HG03045 (cell line): Measurements from ENCODE around the gene TEKT5.
"Not testable (repeated sequence)": the region's sequence is repeated elsewhere in the genome, so short reads cannot be mapped to it uniquely, and the experiment has no call there.

Experiments used
- ATAC-seq: cut with Tn5 transposase; IDR thresholded peaks from one replicate; pipeline ENCODE4 v1.9.1; 2021; ENCODE audit warnings: mild to moderate bottlenecking, moderate library complexity; ENCODE audit not compliant: unreplicated experiment

TEKT5 gene

DNA sequence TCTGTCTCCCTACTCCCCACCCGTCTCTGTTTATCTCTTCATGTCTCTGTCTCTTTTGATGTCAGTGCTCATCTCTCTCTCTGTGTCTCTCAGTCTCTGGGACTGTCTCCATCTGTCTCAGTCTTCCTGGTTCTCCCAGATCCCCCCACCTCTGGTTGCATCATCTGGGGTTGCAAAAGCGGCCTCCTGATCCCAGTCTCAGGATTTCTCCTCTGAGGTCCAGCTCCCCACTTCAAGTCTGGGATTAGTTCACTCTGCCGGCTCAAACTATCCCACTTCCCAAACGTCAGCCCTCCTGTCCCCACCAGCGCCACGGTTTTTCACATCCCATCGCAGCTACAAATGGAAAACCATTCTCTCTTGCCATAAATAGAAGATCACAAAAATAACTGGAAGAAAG is 9.0 kb downstream of the TEKT5 start:
- no peak for ATAC-seq

- no peak for ATAC-seq
Measured at GRCh38 chr16:10684511-10685151, 10.1 kb downstream of the TEKT5 start.

DNA sequence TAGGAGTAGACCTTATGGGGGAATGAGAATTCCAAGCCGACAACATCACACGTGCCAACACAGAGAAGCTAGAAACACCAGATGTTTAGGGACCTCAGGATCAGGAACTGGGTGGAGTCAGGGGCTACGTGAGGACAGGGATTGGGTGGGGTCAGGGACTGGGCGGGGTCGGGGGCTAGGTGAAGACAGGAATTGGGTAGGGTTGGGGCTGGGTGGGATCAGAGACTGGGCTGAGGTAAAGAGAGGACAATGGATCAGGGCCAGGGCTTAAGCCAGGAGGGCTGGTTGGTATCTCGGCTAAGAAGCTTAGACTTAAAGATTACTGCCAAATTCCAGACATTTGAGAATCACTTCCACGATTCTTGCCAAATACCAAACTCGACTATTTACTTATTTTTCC is 11.6 kb downstream of the TEKT5 start:
- ATAC-seq, result no peak

DNA sequence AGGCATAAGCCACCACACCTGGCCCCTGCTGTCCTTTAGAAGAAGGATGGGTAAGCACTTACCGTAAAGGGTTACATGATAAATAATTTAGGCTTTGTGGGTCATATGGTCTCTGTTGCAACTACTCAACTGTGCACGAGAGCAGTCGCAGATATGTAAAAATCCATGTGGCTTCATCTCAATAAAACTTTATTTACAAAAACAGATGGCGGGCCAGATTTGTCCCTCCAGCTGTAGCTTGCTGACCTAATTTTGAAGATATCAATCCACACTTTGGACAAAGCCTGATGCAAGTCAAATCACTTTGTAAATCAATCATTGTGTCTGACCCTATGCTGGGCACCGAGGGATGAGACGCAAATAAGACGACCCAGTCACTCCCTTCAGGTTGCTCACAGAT is 12.1 kb downstream of the TEKT5 start:
- ATAC-seq, result no peak

DNA sequence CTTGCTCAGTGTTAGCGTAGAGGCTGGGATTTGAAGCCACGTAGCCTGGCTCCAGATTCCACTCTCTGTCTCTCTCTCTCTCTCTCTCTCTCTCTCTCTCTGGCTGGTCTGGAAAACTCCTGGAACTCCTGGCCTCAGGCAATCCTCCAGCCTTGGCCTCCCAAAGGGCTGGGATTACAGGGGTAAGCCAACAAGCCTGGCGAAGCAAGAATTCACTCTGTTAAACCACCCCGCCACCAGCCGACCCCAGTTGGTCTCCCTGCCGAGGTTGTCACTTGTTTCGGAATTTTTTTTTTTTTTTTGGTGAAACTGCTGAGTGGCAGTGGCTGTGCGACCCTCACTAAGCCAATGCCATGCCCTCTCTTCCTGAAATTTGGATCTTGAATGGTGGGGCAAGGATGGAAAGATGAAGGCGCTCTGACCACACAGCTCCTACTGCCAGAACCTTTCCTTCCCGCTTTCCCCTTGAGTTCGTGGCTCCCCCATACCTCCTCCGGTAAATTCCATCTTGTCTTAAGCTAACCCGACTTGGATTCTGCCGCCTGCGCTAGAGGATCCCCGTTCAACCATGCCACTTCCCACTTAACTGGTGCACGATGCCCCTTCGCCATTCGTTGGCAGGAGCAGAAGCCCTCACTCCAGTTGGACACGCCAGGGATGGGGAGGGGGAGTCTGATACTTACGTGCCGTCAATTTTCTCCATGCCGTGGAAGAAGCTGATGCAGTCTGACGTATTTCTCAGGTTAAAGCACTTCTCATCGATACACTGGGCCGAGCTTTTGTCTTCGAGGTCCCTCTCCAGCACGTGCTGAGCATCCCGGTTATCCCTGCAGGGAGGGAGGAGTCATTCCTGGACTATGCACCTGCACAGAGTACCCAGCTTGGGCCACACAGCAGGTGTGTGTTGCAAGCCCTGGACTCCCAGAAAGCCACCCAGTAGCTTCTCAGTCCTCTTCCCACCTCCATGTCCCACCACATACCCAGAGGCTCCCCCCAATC is 13.1 kb downstream of the TEKT5 start:
- ATAC-seq, result no peak

DNA sequence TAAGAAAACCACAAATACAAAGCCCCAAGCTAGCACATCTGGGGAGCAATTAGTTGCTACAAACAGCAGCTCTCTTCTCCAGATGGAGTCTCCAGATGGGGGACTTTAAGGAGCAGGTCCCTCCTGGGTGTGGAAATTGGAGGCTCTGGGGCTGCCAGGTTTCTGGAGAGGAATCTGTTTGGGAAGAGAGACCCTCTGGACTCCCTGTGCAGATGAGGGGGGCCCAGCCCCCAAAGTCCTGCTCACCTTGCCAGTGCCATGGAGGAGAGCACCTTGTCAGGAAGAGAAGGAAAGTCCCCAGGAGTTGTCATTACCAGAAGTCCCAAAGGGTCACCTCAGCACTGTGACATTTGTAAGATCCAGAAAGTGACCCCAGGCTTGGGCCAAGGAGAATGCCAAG is 14.8 kb downstream of the TEKT5 start:
- no peak for ATAC-seq

- ATAC-seq, result not testable (repeated sequence)
Measured at GRCh38 chr16:10679441-10679840, 15.3 kb downstream of the TEKT5 start.

- no peak for ATAC-seq
Measured at GRCh38 chr16:10678655-10679054, 16.1 kb downstream of the TEKT5 start.

DNA sequence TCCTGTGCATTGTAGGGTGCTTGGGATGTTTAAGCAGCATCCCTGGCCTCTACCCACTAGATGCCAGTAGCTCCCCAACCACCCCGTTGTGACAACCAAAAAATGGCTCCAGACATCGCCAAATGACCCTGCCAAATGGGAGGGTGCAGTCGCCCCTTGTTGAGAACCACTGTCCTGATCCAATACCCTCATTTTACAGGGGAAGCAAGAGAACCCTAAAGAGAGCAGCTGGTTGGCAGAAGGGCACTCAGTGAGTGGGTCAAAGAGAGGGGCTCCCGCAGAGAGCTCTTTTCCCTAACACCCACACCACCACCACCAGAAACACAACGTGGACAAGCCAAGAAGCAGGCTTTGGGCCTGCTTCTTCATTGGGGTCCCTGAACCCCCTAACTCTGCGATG is 18.4 kb downstream of the TEKT5 start:
- ATAC-seq, result no peak

DNA sequence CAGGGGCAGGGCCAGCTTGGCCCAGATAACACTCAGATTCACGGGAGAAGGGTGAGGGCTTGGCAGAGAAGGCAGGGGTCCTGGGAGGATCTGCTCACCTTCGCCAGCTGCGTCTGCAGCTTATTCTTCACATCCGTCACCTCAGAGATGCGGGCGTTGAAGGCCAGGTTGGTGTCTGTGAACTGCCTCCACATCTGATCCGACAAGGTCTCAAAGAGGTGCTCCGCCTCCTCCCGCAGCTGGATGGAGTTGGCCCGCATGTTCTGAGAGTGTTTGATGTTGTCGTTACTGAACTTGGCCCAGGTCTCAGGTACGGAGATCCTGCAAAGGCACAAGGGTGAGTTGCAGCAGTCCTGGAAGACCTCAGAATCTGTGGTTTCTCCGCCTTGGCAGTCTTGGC is 18.9 kb downstream of the TEKT5 start:
- ATAC-seq, result no peak

GRCh38 chr16:10675216-10675615 is 19.5 kb downstream of the TEKT5 start:
- ATAC-seq, result no peak

DNA sequence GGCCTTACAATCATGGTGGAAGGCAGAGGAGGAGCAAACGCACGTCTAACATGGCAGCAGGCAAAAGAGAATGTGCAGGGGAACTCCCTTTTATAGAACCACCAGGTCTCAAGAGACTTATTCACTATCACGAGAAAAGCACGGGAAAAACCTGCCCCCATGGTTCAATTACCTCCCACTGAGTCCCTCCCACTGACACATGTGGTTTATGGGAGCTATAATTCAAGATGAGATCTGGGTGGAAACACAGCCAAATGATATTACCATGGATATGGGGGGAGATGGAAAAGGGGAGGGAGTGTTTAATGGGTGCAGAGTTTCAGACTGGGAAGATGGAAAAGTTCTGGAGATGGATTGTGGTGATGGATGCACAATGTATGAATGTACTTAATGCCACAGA is 23.0 kb downstream of the TEKT5 start:
- ATAC-seq, result no peak

DNA sequence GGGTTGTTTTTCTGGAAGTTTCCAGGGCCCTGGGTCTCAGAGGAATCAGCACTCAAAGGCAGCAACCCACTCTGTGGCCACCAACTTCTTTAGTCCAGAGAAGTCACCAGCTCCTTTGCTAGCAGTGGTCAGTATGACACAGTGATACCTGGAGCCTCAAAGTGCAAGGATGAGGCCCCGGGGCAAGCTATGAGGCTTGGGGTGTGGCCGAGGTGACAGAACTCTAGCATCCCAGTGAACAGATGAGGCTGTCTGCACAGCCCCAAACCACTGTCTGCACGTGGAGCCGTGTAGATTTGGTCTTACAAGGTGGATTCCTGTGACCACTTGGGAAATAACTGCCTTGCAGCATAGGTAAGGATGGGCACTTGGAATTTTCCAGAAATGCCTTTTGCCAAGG is 24.9 kb downstream of the TEKT5 start:
- ATAC-seq, result no peak

DNA sequence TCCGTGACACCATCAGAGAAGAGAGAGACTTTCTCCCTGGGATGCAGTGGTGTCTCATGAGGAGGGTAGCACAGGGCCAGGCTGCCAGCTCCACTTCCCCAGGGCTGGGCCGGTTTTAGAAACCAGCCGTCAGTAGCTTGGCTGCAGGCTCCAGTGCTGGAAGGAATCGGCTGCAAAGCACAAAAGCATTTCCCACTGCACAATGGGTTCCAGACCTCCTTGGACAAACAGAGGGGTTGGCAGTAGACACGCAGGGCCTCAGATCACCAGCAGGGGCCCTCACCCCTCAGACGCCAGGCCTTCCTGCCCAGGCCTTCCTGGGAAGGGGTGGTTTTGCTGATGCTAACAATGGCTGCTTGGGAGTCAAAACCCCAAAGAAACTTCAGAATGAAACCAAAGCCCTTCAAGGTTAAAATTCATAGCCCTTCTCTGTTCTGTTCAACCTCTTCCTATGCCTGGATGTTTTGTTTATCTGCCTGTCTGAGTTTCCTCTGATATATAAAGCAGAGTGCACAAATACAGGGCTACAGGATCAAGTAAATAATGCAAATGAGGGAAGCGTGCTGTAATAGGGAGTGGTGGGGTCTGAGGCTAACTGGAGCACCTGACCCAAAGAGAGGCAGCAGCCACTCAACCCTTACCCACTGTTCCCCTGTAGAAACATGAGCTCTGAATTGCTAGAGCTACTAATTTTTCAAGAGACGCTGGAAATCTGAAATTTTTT is 26.2 kb downstream of the TEKT5 start:
- ATAC-seq, result no peak

DNA sequence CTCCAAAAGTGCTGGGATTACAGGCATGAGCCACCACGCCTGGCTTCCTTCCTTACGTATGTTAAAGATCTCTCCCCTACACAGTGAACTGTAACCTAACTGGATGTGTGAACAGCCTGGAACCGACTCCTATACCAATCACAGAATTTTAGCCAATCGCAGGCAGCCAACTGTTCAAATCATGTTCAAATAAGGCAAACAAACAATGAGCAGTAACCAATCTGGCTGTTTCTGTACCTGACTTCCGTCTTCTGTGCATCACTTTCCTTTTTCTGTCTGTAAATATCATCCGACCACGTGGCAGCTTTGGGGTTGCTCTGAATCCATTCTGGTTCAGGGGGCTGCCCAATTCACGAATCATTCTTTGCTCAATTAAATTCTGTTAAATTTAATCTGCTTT is 27.5 kb downstream of the TEKT5 start:
- ATAC-seq, result no peak

DNA sequence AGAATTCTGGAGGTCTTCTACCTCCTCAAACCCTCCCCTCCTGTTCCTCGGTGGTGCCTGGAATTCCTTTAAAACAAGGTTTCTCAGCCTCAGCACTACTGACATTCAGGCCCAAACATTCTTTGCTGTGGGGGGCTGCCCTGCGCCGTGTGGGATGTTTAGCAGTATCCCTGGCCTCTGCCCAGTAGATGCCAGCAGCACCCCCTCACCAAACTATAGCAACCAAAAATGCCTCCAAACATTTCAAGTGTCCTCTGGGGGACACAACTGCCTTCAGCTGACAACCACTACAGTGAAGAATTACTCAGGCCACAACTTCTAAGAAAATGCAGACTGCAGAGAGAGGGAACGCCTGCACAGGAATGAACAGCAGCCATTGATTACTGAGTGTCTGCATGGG is 28.4 kb downstream of the TEKT5 start:
- no peak for ATAC-seq

- no peak for ATAC-seq
Measured at GRCh38 chr16:10665166-10665565, 29.6 kb downstream of the TEKT5 start.

DNA sequence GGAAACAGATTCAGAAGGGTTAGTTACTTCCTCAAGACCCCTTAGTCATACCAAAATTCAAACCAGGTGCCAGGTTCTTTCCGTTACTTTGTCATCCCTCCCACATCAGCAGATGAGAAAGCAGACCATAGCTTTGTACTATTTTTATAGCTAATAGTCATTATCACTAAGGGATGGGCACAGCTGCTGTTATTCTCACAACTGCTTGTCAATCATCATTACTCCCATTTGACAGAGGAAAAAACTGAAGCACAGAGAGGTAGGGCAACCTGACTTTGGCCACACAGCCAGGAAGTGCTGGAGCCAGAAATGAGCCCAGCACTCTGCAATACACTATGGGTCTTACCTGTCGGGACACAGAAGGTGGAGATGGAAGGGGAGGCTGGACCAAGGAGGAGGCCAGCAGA is 30.0 kb downstream of the TEKT5 start:
- ATAC-seq, result no peak

GRCh38 chr16:10663744-10664143 is 31.0 kb downstream of the TEKT5 start:
- no peak for ATAC-seq

DNA sequence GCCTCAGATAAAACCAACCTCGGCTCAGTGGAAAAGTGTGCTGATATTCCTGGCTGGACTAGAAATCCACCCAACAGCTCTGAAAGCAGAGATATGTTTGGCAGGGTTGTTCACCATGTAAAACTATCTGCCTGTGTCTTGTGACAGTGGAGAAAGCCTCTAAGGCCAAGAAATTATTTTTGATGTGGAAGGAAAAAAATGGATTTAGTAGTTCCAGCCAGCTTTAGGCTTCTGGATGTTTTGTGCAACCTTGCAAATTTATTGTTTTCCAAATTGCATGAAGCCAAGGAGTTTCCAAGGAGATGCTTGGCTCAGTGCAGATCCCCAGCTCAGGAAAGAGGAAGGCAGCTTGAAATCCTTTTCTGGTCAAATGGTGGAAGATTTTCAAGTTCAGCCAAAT is 31.6 kb downstream of the TEKT5 start:
- ATAC-seq, result no peak

DNA sequence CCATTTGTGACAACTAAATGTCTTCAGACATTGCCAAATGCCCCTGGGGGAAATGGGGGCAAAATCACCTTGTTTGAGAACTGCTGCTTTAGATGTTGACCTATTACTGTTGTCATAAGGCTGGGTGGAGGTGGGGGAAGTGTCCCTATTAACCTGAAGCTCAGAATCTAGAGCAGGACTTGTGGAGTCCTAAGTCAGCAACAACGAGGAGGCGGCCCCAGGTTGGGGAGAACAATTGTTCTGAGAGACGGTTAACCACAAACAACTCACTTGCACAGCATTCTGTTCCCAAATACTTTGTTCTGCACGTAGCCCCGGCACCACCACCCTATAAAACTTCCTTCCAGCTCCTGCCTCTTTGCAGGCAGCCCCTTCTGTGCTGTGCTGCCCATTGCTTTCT is 32.5 kb downstream of the TEKT5 start:
- ATAC-seq, result no peak

DNA sequence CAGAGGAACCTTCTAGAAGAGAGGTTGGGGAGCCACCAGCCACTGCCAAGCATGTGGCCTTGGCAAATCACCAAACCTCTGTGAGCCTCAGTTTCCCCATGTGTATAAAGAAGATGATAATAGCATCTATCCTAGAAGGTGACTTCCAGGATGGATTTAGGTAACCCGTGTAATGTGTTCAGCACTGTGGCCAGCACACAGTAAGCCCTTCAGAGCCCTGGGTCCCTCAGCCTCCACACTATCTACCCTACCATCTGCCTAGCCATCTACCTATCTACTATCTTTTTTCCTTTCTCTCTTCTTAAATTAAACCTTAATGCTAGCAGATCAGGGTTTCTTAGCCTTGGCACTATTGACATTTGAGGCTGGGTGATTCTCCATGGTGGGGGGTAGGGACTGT is 33.0 kb downstream of the TEKT5 start:
- no peak for ATAC-seq
